DOHH2 (cell line): ENCODE data around the gene CEP290.

Source experiments
- EZH2phosphoT487 ChIP-seq: fragments of 200-600 bp; sonication (generic); IDR thresholded peaks from 2 replicates; pipeline ENCODE4 v1.6.1; 2017; ENCODE audit warnings: borderline replicate concordance, mild to moderate bottlenecking, antibody characterized with exemption, low read length, moderate library complexity, mixed read lengths
- TF ChIP-seq, protein P1 (sequence below): fragments of 200-600 bp; sonication (generic); IDR thresholded peaks from one replicate; pipeline ENCODE4 v1.5.1; 2014; ENCODE audit warnings: antibody characterized with exemption, mild to moderate bottlenecking, low read depth, low read length; ENCODE audit not compliant: poor library complexity, severe bottlenecking

DNA sequence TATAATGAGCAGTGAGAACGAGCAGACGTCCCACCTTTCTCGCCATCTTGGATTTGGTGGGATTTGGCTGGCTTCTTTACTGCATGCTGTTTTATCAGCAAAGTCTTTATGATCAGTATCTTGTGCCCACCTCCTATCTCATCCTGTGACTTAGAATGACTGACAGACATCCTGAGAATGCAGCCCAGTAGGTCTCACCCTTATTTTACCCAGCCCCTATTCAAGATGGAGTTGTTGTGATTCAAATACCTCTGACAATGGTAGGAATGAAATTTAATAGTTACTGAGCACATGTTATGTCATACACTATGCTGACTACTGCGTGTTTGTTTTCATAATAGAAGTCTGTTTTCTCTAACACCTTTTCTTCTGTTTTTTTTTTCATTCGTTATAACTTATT is 2.1 kb upstream of the CEP290 start:
- TF ChIP-seq, protein P1, sequence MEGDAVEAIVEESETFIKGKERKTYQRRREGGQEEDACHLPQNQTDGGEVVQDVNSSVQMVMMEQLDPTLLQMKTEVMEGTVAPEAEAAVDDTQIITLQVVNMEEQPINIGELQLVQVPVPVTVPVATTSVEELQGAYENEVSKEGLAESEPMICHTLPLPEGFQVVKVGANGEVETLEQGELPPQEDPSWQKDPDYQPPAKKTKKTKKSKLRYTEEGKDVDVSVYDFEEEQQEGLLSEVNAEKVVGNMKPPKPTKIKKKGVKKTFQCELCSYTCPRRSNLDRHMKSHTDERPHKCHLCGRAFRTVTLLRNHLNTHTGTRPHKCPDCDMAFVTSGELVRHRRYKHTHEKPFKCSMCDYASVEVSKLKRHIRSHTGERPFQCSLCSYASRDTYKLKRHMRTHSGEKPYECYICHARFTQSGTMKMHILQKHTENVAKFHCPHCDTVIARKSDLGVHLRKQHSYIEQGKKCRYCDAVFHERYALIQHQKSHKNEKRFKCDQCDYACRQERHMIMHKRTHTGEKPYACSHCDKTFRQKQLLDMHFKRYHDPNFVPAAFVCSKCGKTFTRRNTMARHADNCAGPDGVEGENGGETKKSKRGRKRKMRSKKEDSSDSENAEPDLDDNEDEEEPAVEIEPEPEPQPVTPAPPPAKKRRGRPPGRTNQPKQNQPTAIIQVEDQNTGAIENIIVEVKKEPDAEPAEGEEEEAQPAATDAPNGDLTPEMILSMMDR = no peak
- TF ChIP-seq EZH2phosphoT487 = no peak
